Erythroblast (primary cell): ENCODE results near the gene PEDS1.

Source experiments
- DNase-seq, 2 experiments: peaks; one replicate each; lab custom pipeline; 2025; lab: John Stamatoyannopoulos, UW
- GATA1 ChIP-seq: IDR thresholded peaks from 2 replicates; pipeline ENCODE4 v1.6.1; 2011; ENCODE audit warnings: low read depth, mild to moderate bottlenecking, control low read depth, low read length, moderate library complexity
- POLR2A ChIP-seq: IDR thresholded peaks from 2 replicates; pipeline ENCODE4 v1.6.1; 2011; ENCODE audit warnings: mild to moderate bottlenecking, low read length

PEDS1 gene

GRCh38 chr20:50193199-50193835, 39.8 kb upstream of the PEDS1 start:
- TF ChIP-seq POLR2A (peak; percentile 4), GATA1 (no peak)
- peak; percentile 62 to 70 for DNase-seq

- TF ChIP-seq GATA1 (no peak), POLR2A (peak; percentile 53)
- peak; percentile 96 to 98 for DNase-seq
Measured at GRCh38 chr20:50192364-50193198, 39.1 kb upstream of the PEDS1 start.

GRCh38 chr20:50191544-50192363, 38.2 kb upstream of the PEDS1 start:
- DNase-seq = peak; percentile 85 to 92
- TF ChIP-seq POLR2A = peak; percentile 52
- no peak for TF ChIP-seq GATA1

GRCh38 chr20:50191065-50191543, 37.6 kb upstream of the PEDS1 start:
- DNase-seq = peak; percentile 78 to 87
- TF ChIP-seq POLR2A (peak; percentile 56), GATA1 (no peak)

- TF ChIP-seq GATA1 (no peak), POLR2A (peak; percentile 93)
- peak; percentile 87 to 94 for DNase-seq
Measured at GRCh38 chr20:50190251-50191064, 36.9 kb upstream of the PEDS1 start, which contains the start of gene CEBPB. Gene CEBPB (plus strand): TSS chr20:50190830. CDS start chr20:50191034, 204 bp downstream.

- DNase-seq = peak; percentile 54 to 67
- TF ChIP-seq GATA1 (no peak), POLR2A (no peak)
Measured at GRCh38 chr20:50189681-50190250, 36.2 kb upstream of the PEDS1 start.

- TF ChIP-seq POLR2A = no peak
- TF ChIP-seq GATA1 = no peak
- peak; percentile 39 to 52 for DNase-seq
Measured at GRCh38 chr20:50188879-50189680, 35.6 kb upstream of the PEDS1 start.

GRCh38 chr20:50188287-50188688, 34.8 kb upstream of the PEDS1 start:
- DNase-seq = no peak
- no peak for TF ChIP-seq POLR2A
- TF ChIP-seq GATA1 = no peak

GRCh38 chr20:50187403-50188051, 34.0 kb upstream of the PEDS1 start:
- peak in 1 of 2 experiments; percentile 34 for DNase-seq
- TF ChIP-seq POLR2A (no peak), GATA1 (no peak)

- no peak for DNase-seq
- TF ChIP-seq POLR2A = no peak
- no peak for TF ChIP-seq GATA1
Measured at GRCh38 chr20:50186987-50187402, 33.5 kb upstream of the PEDS1 start.
